Measurements from ENCODE around the gene STAT2.

DNA sequence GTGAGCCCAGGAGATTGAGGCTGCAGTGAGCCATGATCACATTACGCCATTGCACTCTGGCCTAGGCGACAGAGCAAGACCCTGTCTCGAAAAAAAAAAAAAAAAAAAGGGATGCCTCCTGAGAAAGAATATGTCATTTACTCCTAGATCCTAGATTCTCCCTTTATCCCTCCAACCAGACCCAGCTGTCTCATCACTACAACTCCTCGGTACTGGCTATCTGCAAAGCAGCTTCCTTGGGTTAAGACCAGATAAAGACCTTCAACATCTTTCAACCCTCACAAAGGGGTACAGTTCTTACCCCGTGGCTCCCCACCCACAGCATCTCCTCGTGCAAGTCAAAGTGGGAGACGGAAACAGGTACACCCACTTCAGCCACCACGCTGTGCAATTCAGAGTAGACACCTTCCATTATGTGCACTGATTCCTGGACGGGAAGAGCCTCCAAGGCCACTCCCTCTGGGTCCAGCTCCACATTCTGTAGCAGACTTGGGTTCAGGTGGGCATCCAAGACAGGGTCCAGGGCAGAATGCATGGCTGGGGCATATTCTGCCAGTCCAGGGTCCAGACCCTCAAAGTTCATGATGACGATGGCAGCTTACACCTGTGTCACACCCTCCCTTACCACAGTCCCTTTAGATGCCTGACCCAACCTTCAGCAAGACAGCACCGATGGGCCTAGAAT, 27.3 kb downstream of the STAT2 start:
- TF ChIP-seq, protein P1, sequence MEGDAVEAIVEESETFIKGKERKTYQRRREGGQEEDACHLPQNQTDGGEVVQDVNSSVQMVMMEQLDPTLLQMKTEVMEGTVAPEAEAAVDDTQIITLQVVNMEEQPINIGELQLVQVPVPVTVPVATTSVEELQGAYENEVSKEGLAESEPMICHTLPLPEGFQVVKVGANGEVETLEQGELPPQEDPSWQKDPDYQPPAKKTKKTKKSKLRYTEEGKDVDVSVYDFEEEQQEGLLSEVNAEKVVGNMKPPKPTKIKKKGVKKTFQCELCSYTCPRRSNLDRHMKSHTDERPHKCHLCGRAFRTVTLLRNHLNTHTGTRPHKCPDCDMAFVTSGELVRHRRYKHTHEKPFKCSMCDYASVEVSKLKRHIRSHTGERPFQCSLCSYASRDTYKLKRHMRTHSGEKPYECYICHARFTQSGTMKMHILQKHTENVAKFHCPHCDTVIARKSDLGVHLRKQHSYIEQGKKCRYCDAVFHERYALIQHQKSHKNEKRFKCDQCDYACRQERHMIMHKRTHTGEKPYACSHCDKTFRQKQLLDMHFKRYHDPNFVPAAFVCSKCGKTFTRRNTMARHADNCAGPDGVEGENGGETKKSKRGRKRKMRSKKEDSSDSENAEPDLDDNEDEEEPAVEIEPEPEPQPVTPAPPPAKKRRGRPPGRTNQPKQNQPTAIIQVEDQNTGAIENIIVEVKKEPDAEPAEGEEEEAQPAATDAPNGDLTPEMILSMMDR (IDR thresholded peaks at IDR 0.05), result no peak
- no peak for TF ChIP-seq POLR2A (IDR thresholded peaks at IDR 0.05)
